Esophagus squamous epithelium (tissue), 5 donors: ENCODE measurements around the gene SLIT1. TPM values are rescaled to one million over a fixed set of nuclear protein-coding genes. Genes with fewer than 3 reads are reported as not detected.
A peak's percentile ranks its signal among the peaks of the same experiment; 100 is the strongest.

Experiments
- DNase-seq: peaks from one replicate; lab custom pipeline; 2025; lab: John Stamatoyannopoulos, UW
- H3K27ac ChIP-seq, 4 donors: fragments of 200-600 bp; sonication (generic); one replicate each; pipeline ENCODE4 v1.5.1; 2016 to 2019; ENCODE audit warnings: mild to moderate bottlenecking in 1 of 4
- H3K27me3 ChIP-seq, 4 donors: fragments of 200-600 bp; sonication (generic); 1 replicate in 3 of 4; 2 replicates in 1 of 4; pipeline versions ENCODE4 v1.5.1 to v1.6.0; 2017 to 2021; ENCODE audit warnings: antibody characterized with exemption in 1 of 4
- H3K36me3 ChIP-seq, 3 donors: fragments of 200-600 bp; sonication (generic); one replicate each; pipeline ENCODE4 v1.5.1; 2016 to 2019
- H3K4me1 ChIP-seq, 3 donors: fragments of 200-600 bp; sonication (generic); one replicate each; pipeline ENCODE4 v1.5.1; 2017 to 2019
- H3K4me3 ChIP-seq, 4 donors: fragments of 200-600 bp; sonication (generic); 1 replicate in 3 of 4; 2 replicates in 1 of 4; pipeline ENCODE4 v1.5.1; 2016 to 2019; ENCODE audit warnings: mild to moderate bottlenecking in 2 of 4, moderate library complexity in 1 of 4
- H3K9me3 ChIP-seq, 3 donors: fragments of 200-600 bp; sonication (generic); one replicate each; pipeline ENCODE4 v1.5.1; 2016 to 2019
- CTCF ChIP-seq, 6 experiments: fragments of 450-650 bp in 4 of 6; fragments of 200-600 bp in 2 of 6; sonication (generic) in 2 of 6; IDR thresholded peaks; one replicate each; pipeline ENCODE4 v1.5.1; 2016 to 2019; ENCODE audit warnings: antibody characterized with exemption in 6 of 6, mild to moderate bottlenecking in 4 of 6, moderate library complexity in 4 of 6
- POLR2A ChIP-seq, 4 donors: fragments of 450-650 bp; IDR thresholded peaks; one replicate each; pipeline ENCODE4 v1.6.1; 2017; ENCODE audit warnings: antibody characterized with exemption in 4 of 4, mild to moderate bottlenecking in 4 of 4, moderate library complexity in 3 of 4
- WGBS, 2 donors: methylation state at CpG; one replicate each; pipeline ENCODE4 v1.1.5; 2018; 5-methylcytosine and 5-hydroxymethylcytosine counted together
- intact Hi-C: fragments of 100-400 bp; cut with DNase I; formaldehyde crosslinking; loops from one replicate; pipeline ENCODE4 v1.15.0; 2022
- total RNA-seq, 4 donors: library from RNA; depleted of rRNA; stranded (reverse); fragments of >200 nt; gene quantifications; one replicate each; pipeline ENCODE4 v1.1.0, GENCODE V29; 2016
- donor health status: DM: yes; HTN: yes; CAD: no.

SLIT1 gene
- total RNA-seq, 4 donors from 2014 or later: not detected

- Histone ChIP-seq H3K27ac (no peak overlapping the region), H3K27me3 (peaks cover 0 to 11% (median 0%) of the 10 kb centered on the region in 4 donors), H3K4me3 (no peak overlapping the region), H3K36me3 (no peaks in the 10 kb centered on the region), H3K9me3 (no peaks in the 10 kb centered on the region), H3K4me1 (no peaks in the 10 kb centered on the region)
- TF ChIP-seq POLR2A (IDR thresholded peaks at IDR 0.05): no peak
- no peak for TF ChIP-seq CTCF (IDR thresholded peaks at IDR 0.05)
- no peak for DNase-seq
- intact Hi-C loops: no loop called here
- 33 to 95% methylated on average over 1 to 9 of the region's 9 CpGs for WGBS, 2 donors
Measured at GRCh38 chr10:97211229-97211628, 25.5 kb upstream of the SLIT1 start.

GRCh38 chr10:97210543-97210960, 24.8 kb upstream of the SLIT1 start:
- WGBS, 2 donors: 4 to 8% methylated on average over 7 to 8 of the region's 8 CpGs
- intact Hi-C loops: no loop called here
- no peak overlapping the region for H3K4me3 ChIP-seq

GRCh38 chr10:97207756-97208346, 22.1 kb upstream of the SLIT1 start:
- TF ChIP-seq POLR2A (IDR thresholded peaks at IDR 0.05) (no peak), CTCF (IDR thresholded peaks at IDR 0.05) (no peak)

More at GRCh38 chr10:97210543-97210960, 24.8 kb upstream of the SLIT1 start:
- no peak for TF ChIP-seq POLR2A (IDR thresholded peaks at IDR 0.05)
- TF ChIP-seq CTCF (IDR thresholded peaks at IDR 0.05): peak; percentile 87 to 97 (median 90)
- H3K4me1 ChIP-seq: no peaks in the 10 kb centered on the region
- no peak overlapping the region for H3K27ac ChIP-seq
- H3K9me3 ChIP-seq: no peaks in the 10 kb centered on the region
- no peaks in the 10 kb centered on the region for H3K36me3 ChIP-seq
- no peak for DNase-seq
- H3K27me3 ChIP-seq: peaks cover 0 to 14% (median 0%) of the 10 kb centered on the region in 4 donors

GRCh38 chr10:97207131-97207530, 21.4 kb upstream of the SLIT1 start:
- H3K9me3 ChIP-seq: no peaks in the 10 kb centered on the region
- H3K4me1 ChIP-seq: no peaks in the 10 kb centered on the region
- 100% methylated on average over 3 of the region's 6 CpGs; no CpG with 5 or more reads in 1 of the 2 donors for WGBS, 2 donors
- DNase-seq: no peak
- peaks cover 0 to 29% (median 0%) of the 10 kb centered on the region in 4 donors for H3K27me3 ChIP-seq
- no peak overlapping the region for H3K4me3 ChIP-seq
- intact Hi-C loops: loop anchor here (10.0 kb wide), 1 partner anchor 132 kb away; no protein-coding TSS in a partner anchor
- TF ChIP-seq CTCF (IDR thresholded peaks at IDR 0.05) (no peak), POLR2A (IDR thresholded peaks at IDR 0.05) (no peak)
- no peaks in the 10 kb centered on the region for H3K36me3 ChIP-seq
- no peak overlapping the region for H3K27ac ChIP-seq

More at GRCh38 chr10:97207756-97208346, 22.1 kb upstream of the SLIT1 start:
- H3K4me1 ChIP-seq: no peaks in the 10 kb centered on the region
- WGBS, 2 donors: 46 to 53% methylated on average over 3 to 7 of the region's 7 CpGs
- DNase-seq: no peak
- no peak overlapping the region for H3K4me3 ChIP-seq
- H3K27me3 ChIP-seq: peaks cover 0 to 22% (median 0%) of the 10 kb centered on the region in 4 donors
- no peaks in the 10 kb centered on the region for H3K9me3 ChIP-seq
- no peaks in the 10 kb centered on the region for H3K36me3 ChIP-seq
- intact Hi-C loops: loop anchor here (10.0 kb wide), 1 partner anchor 133 kb away; no protein-coding TSS in a partner anchor
- H3K27ac ChIP-seq: no peak overlapping the region
